GM18526 (cell line): ENCODE results near the gene IRS1.

Source experiments
- POLR2A ChIP-seq: IDR thresholded peaks from 3 replicates; pipeline ENCODE4 v1.6.1; 2011; ENCODE audit not compliant: insufficient read length; ENCODE audit errors: extremely low read depth

IRS1 gene

DNA sequence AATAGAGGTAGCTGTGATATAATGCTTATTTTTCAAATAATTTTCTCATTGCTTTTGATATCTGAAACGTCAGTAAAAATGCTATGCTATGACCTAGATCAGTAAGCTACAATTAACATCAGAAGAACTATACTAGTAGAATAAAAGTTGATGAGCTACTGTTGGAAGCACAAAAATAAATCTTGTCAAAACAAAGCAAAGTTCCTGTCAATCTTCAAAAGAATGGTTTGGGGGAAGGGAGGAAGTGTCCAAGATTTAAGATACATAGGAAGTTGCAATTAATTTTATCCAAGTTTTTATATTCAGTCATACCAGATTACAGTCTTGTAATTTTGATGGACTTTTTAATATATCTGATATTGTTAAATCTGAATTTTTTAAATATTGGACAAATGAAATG lies 19.2 kb downstream of the IRS1 start:
- no peak for TF ChIP-seq POLR2A

DNA sequence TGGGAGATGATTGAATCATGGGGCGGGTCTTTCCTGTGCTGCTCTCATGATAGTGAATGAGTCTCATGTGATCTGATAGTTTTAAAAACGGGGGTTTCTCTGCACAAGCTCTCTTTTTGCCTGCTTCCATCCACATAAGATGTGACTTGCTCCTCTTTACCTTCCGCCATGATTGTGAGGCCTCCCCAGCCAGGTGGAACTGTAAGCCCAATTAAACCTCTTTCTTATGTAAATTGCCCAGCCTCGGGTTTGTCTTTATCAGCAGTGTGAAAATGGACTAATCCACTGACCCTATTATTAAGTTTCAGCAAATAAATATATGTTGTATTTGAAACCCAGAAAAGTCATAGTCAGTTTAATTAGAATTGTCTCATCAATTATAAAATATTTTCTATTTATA lies 22.0 kb downstream of the IRS1 start:
- TF ChIP-seq POLR2A: no peak

DNA sequence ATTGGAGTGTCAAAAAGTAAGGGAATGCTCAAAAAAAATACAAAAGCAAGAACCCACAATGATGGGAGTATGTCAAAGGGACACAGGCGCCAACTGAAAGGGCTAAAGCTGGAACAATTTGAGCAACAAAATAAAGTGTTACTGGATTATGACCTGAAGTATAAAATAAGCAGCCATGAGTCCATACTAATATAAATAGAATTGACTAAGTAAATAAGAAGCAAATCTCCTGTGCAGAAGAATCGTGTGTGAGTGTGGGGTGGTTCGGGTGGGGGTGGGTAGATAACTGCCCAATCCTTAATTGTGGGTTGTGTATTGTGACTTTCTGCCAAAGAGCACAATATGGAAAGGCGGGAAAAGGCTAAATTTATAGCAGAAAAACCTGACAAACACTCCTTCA lies 23.5 kb downstream of the IRS1 start:
- no peak for TF ChIP-seq POLR2A

DNA sequence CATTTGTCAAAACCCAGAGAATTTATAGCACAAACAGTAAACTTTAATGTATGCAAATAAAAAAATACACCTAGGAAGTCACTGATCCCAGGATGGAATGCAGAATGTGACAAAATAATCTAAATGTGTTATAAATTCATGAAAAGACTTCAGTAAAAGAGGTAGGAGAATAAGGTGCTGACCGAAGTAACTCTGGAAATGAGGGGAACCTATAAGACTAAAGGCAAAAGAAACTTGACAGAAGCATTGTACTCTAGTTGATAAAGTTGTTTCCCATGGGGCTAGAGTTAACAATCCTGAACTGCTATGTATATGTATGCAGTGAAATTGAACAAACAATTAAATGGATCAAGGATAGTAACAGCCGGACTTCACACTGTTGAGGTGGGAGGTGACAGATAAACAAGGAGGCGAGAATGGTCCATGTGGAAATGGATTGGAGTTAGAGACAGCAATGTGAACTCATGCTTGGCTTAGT lies 24.5 kb downstream of the IRS1 start:
- TF ChIP-seq POLR2A: no peak

DNA sequence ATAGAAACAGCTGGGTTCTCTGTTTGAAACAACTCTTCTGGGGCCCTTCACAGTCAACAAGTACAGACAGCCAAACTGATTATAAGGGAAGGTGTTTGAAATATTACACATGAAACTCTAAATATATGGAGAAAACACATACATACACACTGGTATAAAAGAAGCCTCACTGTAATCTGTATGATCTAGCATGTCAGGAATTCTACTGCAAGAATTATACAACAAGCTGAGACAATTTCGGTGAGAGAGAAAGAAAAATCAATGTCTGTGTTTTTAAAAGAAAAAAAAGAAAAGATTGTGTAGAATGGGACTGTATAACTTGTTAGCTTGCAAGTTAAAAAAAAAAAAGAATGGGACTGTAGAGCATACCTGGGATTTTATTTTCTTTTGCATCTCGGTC lies 26.3 kb downstream of the IRS1 start:
- TF ChIP-seq POLR2A: no peak

DNA sequence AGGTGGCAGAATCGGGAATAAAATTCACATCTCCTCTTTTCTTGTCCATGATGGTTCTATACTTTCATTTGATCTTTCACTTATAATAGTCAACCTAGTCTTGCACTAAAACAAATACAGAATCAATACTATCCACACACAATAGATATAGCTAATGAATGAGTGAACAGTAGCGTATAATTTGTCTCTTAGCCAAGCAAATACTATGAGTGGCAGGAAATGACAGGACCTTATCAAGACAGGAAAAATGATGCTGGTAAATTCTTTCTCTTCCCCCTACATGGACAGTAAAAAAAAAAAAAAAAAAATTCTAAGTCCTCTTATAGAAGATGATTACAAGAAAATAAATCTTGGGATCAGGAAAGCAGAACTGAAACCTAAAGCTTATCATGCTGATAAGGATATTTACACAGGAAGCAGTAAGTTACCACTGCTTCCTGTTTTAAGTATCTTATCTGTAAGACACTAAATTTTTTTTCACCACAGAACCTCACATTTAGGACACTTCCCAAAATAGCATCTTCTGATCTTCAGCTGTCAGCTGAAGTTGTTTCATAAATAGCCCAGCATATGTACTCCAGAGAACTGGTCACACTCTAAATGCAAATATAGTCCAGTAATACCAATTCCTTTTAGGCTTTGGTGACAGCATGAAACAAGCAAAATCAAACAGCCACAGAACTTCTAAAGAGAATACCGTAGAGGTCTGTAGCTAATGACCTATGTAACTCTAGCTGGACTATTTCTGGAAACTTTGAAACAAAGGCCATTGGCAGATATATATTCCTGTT lies 27.0 kb downstream of the IRS1 start:
- no peak for TF ChIP-seq POLR2A

DNA sequence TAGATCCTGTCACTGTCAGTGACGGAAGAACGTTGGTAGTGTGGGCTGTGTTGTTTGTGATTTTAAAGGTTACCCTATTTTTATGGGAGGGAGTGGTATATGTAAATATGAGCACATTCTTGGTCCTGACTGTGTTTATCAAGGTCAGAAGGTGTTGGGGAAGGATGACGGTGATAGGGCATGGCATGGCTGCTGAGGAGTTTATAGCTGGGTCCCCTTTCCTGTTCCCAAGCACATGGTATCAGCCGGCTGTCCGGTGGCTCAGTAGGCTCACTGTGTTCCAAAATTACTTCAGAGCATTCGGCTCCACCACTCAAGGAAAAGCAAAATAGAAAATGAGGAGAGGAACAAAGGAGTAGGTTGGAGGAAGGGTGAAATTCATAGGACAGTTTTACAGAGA lies 28.6 kb downstream of the IRS1 start:
- TF ChIP-seq POLR2A: no peak

DNA sequence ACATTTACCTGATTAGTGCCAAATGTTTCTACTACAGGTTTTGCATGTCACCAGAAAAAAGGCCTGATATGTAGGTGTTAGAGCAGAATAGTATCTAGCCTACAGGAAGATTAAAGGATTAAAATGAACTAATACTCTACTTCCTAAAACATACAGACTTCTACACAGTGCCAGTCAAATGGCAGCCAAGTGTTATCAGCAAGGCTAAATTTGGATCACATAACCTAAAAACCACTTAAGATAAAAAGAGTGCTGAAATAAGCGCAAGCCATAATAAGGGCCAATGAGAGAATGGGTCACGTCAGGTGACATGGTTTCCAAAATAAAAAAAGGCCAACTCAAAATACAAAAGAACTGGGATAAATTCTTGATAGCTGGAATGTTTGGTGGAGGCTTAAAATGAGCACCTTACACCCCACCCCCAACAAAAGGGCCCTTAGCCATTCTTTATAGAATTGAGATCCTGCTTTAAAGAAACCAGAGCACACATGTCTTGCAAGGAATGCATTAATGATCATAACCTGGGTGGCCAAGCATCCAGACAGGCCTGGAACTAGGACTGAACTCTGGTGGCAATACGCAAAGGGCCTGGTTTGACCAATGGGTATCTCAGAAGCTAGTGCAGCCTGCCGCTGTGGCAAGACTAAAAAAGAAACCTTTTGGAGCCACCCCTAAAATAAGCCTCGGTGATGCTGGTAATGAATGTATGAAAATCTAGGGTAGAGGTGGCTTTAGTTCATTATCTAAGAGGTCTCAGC lies 32.4 kb downstream of the IRS1 start:
- TF ChIP-seq POLR2A: no peak

DNA sequence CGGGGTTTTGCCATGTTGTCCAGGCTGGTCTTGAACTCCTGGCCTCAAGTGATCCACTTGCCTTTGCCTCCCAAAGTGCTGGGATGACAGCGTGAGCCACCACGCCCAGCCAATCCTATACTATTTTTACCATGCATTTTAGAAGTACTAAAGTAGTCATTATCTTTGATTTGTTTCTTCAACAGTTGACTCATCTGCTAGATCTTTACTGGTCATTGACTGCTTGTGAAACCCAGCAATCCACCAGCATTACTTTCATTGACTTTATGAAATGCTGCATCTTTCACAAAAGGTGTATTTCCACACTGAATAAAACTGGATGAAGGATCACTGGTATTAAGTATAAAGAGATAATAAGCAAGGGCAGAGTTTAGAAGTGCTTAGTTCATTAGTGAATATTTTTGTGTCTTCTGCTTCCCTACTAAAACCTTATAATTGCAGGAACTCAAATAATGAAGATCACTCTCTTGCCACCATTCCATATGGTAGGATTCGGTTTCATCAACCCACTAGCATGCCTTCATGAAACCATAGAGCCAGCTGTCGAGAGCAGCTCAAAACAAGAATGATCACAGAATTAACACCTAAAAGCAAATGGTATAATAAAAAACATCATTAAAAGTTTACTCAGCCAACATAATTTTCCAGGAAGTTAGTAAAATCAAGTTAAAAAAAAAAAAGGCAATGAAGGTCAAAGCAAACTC lies 33.1 kb downstream of the IRS1 start:
- TF ChIP-seq POLR2A: no peak

DNA sequence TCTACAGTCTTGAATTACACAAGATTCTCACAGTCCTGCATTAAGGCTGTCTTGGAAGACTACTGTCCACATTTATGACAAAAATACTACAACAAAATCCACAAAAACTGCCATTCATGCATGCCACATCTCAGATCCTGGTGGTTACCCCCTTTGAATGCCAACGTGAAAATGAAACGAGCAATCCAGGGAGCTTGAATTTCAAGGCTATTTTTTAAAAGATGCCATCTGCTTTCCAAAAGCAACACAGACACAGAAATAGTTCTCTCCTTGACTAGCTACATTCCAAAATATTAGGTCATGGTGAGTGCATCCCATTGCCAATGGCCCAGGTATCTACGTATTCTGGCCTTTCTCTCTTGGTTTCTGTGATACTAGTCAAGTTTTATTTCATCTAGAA lies 36.3 kb downstream of the IRS1 start:
- TF ChIP-seq POLR2A: no peak

DNA sequence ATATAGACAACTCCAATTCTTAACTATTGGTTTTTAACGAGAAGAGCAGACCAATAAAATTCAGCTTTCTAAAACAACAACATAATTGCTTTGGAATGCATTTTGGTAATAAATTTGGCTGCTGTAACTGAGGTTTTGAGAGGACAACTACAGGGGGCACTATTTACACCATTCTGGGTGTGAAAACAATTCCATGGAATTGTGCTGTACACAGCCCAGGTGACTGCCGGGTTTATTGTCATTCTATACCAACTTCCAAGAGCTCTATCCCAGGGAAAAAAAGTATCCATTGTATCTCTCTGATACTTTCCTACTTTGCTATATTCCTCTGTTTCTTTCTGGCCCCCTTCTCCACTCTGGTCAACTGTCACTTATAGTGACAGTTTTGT lies 38.4 kb downstream of the IRS1 start:
- TF ChIP-seq POLR2A: no peak

DNA sequence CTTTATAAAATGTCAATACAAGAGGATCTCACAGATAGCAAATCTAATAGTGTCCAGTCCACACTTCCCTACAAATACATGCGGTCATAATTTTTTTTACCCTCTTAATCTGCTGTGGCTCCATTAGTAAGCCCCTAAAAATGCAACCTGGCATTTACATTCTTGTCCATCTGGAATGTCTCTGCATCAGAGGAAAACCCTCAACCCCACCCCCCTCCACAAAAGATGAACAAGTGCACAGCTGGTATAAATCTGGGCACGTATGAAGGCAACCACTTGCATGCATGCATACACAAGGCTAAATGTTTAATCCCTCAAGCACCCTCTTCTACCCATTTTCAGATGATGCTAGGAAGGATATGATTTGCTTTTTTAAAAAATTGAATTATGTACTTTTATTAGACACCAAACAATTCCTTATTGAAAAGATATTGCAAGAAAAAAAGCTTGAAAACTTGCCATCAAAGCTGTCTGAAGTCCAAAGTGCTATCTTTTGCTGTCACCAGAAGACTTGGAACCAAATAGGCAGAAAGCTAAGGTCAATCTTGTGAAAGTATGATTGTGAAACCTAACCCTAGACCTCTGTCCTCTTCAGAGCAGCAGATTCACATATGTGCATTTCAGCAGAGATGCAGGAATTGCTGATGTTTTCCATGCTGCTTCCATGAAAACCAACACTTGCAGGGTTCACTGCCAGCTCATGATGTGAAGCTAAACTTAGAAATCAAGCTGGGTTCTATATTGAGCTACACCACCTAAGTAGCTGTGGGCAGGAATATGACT lies 39.0 kb downstream of the IRS1 start:
- no peak for TF ChIP-seq POLR2A

DNA sequence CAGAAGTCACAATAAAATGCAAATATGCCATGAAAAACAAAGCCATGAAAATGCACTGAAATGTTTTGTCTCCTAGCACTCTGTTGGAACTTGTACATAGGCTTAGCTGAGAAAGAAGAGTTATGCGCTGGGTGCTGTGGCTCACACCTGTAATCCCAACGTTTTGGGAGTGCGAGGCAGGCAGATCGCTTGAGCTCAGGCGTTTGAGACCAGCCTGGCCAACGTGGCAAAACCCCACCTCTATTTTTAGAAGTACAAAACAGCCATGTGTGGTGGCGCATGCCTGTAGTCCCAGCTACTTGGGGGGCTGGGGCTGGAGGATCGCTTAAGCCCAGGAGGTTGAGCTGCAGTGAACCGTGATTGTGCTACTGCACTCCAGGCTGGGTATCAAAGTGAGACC lies 39.9 kb downstream of the IRS1 start:
- no peak for TF ChIP-seq POLR2A

DNA sequence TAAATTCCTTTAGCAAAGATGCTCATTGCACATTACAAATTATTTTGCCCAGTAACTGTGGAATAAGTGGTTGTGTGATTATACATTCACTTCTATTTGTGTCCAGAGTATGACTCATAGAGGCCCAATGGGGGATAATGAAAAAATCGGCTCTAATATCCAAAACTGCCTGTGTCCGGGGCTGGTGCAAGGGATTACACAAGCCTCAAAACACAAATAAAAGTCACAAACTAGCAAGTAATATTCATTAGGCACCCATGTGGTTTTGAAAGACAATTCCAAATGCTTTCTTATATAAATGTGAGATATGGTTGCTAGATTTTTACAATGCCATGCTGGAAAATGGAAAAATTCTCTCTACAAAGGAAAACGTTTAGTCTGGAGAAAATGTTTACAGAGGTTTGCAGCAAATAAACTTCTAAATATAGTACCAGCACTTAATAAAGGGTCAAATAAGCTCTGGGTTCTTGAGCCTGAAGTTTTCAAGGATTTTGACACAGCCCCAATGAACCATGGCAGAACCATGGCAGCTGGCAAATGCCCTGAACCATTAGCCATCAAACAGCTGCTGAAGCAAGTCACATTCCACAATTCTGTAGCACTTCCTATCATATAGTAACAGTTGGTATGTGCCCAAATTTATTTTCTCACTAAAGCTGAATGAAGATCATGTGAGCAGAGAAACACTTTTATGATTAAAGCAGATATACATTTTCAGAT lies 40.5 kb downstream of the IRS1 start:
- no peak for TF ChIP-seq POLR2A
